Endodermal cell (in vitro differentiated cells): ENCODE measurements around the gene MBTPS1. TPM values are rescaled to one million over a fixed set of nuclear protein-coding genes. Genes with fewer than 3 reads are reported as not detected.

Experiments
- DNase-seq: peaks from one replicate; pipeline ENCODE4 v3.0.0-alpha.2; 2017
- H3K27ac ChIP-seq: 2 replicates; pipeline ENCODE4 v1.5.1; 2013; ENCODE audit warnings: mild to moderate bottlenecking, low read depth, low read length, moderate library complexity
- H3K27me3 ChIP-seq: 2 replicates; pipeline ENCODE4 v1.6.1; 2013; ENCODE audit warnings: mild to moderate bottlenecking, low read length, moderate library complexity; ENCODE audit not compliant: insufficient read depth, control insufficient read depth, poor library complexity, severe bottlenecking
- H3K36me3 ChIP-seq: 2 replicates; pipeline ENCODE4 v1.7.0; 2013; ENCODE audit warnings: mild to moderate bottlenecking, low read length, moderate library complexity; ENCODE audit not compliant: control insufficient read depth, insufficient read depth
- H3K4me1 ChIP-seq: one replicate; pipeline ENCODE4 v1.7.0; 2013; ENCODE audit warnings: low read length; ENCODE audit not compliant: control insufficient read depth, insufficient read depth
- H3K4me3 ChIP-seq: 2 replicates; pipeline ENCODE4 v1.5.1; 2013; ENCODE audit warnings: mild to moderate bottlenecking, low read length, moderate library complexity
- H3K9ac ChIP-seq: 2 replicates; pipeline ENCODE4 v1.6.1; 2013; ENCODE audit warnings: mild to moderate bottlenecking, low read length, moderate library complexity; ENCODE audit not compliant: poor library complexity, severe bottlenecking; ENCODE audit errors: extremely low read depth
- H3K9me3 ChIP-seq: 2 replicates; pipeline ENCODE4 v1.6.1; 2013; ENCODE audit warnings: mild to moderate bottlenecking, low read length, moderate library complexity; ENCODE audit not compliant: control insufficient read depth
- H3K27ac Mint-ChIP-seq: 2 replicates; pipeline ENCODE4 v1.8.0; 2020; ENCODE audit warnings: mixed read lengths
- H3K27me3 Mint-ChIP-seq: 2 replicates; pipeline ENCODE4 v1.8.0; 2021; ENCODE audit warnings: mild to moderate bottlenecking, mixed read lengths; ENCODE audit not compliant: insufficient read depth
- H3K36me3 Mint-ChIP-seq: 2 replicates; pipeline ENCODE4 v1.8.0; 2020; ENCODE audit warnings: low read depth, mixed read lengths
- H3K4me1 Mint-ChIP-seq: 2 replicates; pipeline ENCODE4 v1.8.0; 2020; ENCODE audit warnings: mixed read lengths
- H3K4me3 Mint-ChIP-seq: 2 replicates; pipeline ENCODE4 v1.8.0; 2020; ENCODE audit warnings: mild to moderate bottlenecking, moderate library complexity, mixed read lengths
- H3K9me3 Mint-ChIP-seq: 2 replicates; pipeline ENCODE4 v1.8.0; 2020; ENCODE audit warnings: mild to moderate bottlenecking, mixed read lengths
- WGBS, 2 experiments: methylation state at CpG; one replicate each; pipeline versions ENCODE4 v1.1.5 to v1.1.7; 2013; ENCODE audit warnings: missing lambda C conversion rate in 2 of 2, mixed read lengths in 1 of 2; ENCODE audit not compliant: insufficient coverage in 1 of 2, insufficient read length in 1 of 2; 5-methylcytosine and 5-hydroxymethylcytosine counted together
- total RNA-seq, 2 donors: library from RNA; stranded (reverse); fragmentation: NEBNext Ultra II Directional in 1 of 2; extraction: Animal tissue kit (Norgen Biotek cat#: 25700) in 1 of 2; gene quantifications; 2 replicates in 1 of 2; 3 replicates in 1 of 2; pipeline ENCODE4 v1.2.1, GENCODE V29; 2021
- TF ChIP-seq, protein P1 (sequence below): fragments of 200-600 bp; sonication (generic); conservative IDR thresholded peaks from 2 replicates; pipeline ENCODE4 v1.5.0; 2021; ENCODE audit warnings: antibody characterized with exemption, mild to moderate bottlenecking

MBTPS1 gene
- total RNA-seq, 2 donors from 2014 or later: 59.7 to 62.9 TPM

DNA sequence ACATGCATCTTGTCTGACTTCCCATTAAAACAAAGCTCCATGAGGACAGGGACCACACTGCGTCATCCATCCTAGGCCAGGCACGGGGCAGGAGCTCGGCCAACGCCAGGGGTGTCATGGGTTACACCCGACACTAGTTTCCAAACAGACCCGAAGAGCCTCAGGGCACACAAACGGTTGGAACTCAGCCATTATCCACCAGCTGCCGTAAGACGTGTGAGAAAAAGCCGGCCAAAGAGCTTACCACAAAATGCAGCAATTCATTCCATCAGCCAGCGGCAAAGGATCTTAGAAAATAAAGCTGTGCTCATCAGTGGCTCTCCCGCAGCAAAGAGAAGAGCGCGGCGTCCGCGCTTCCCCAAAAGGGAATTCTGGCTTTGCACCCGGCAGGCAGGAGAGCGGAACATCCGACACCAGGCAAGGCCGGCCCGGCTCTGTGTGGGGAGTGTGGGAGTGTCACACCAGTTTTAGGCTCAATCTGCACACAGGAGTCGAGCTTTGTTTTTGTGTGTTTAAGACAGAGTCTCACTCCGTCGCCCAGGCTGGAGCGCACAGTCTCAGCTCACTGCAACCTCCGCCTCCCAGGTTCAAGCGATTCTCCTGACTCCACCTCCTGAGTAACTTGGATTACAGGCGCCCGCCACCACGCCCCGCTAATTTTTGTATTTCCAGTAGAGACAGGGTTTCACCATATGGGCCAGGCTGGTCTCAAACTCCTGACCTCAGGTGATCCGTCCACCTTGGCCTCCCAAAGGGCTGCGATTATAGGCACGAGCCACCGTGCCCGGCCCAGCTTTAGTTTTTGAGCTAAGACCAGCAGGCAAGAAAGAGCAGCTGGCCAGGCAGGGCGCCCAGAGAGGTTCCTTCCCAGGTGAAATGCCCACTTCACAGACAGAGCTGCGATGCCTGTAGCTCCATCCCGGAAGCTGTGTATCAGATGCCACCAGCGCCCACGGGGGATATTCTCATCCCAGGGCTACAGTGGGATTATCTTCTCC, 75.6 kb downstream of the MBTPS1 start:
- Mint-ChIP-seq H3K36me3 (no peaks in the 10 kb centered on the region), H3K9me3 (peaks cover 3% of the 10 kb centered on the region), H3K4me1 (peaks cover 27% of the 10 kb centered on the region), H3K27me3 (peaks cover 60% of the 10 kb centered on the region), H3K4me3 (no peak overlapping the region), H3K27ac (no peak overlapping the region)
- no peak for DNase-seq
- Histone ChIP-seq H3K4me1 (peaks cover 14% of the 10 kb centered on the region), H3K9me3 (no peaks in the 10 kb centered on the region), H3K27me3 (peaks cover 50% of the 10 kb centered on the region), H3K36me3 (no peaks in the 10 kb centered on the region), H3K4me3 (no peak overlapping the region), H3K9ac (no peak overlapping the region), H3K27ac (no peak overlapping the region)
- TF ChIP-seq, protein P1, sequence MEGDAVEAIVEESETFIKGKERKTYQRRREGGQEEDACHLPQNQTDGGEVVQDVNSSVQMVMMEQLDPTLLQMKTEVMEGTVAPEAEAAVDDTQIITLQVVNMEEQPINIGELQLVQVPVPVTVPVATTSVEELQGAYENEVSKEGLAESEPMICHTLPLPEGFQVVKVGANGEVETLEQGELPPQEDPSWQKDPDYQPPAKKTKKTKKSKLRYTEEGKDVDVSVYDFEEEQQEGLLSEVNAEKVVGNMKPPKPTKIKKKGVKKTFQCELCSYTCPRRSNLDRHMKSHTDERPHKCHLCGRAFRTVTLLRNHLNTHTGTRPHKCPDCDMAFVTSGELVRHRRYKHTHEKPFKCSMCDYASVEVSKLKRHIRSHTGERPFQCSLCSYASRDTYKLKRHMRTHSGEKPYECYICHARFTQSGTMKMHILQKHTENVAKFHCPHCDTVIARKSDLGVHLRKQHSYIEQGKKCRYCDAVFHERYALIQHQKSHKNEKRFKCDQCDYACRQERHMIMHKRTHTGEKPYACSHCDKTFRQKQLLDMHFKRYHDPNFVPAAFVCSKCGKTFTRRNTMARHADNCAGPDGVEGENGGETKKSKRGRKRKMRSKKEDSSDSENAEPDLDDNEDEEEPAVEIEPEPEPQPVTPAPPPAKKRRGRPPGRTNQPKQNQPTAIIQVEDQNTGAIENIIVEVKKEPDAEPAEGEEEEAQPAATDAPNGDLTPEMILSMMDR: no peak
- WGBS, 2 experiments: 90 to 93% methylated on average over 34 to 42 of the region's 42 CpGs

DNA sequence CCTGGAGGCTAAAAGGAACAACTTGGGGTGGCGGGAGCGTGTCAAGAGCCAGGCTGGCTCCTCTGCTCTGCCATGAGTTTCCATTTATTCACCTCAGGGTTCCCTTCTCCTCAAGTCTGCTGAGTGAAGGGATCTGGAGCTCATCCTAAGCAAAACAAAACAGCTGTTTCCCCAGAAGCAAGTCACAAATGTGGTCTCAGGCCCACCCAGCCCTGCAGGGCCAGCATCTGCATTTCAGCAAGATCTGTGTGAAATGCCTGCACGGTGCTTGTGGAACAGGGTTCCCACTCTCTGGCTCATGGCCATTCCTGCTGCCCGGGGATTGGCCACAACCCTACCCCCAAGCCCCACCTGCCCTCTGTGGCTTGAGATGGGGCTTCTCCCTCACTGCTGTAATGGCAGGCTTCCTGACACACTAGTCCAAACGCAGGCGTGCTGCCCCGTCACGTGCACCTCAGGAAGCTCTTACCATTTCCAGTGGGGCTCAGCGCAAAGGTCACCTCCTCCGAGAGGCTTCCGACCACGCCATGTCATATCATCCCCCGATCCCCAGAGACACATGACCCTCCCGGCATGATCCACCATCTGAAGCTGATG, 76.4 kb downstream of the MBTPS1 start:
- no peaks in the 10 kb centered on the region for H3K36me3 Mint-ChIP-seq
- H3K27ac Mint-ChIP-seq: no peak overlapping the region
- H3K4me3 Mint-ChIP-seq: no peak overlapping the region
- Histone ChIP-seq H3K9ac (no peak overlapping the region), H3K36me3 (no peaks in the 10 kb centered on the region), H3K4me3 (no peak overlapping the region), H3K27me3 (peaks cover 50% of the 10 kb centered on the region), H3K9me3 (peaks cover 5% of the 10 kb centered on the region), H3K27ac (no peak overlapping the region), H3K4me1 (peaks cover 14% of the 10 kb centered on the region)
- peaks cover 27% of the 10 kb centered on the region for H3K4me1 Mint-ChIP-seq
- DNase-seq: no peak
- H3K9me3 Mint-ChIP-seq: peaks cover 10% of the 10 kb centered on the region
- 93 to 96% methylated on average over 13 to 14 of the region's 14 CpGs for WGBS, 2 experiments
- TF ChIP-seq, protein P1: no peak
- H3K27me3 Mint-ChIP-seq: peaks cover 66% of the 10 kb centered on the region

DNA sequence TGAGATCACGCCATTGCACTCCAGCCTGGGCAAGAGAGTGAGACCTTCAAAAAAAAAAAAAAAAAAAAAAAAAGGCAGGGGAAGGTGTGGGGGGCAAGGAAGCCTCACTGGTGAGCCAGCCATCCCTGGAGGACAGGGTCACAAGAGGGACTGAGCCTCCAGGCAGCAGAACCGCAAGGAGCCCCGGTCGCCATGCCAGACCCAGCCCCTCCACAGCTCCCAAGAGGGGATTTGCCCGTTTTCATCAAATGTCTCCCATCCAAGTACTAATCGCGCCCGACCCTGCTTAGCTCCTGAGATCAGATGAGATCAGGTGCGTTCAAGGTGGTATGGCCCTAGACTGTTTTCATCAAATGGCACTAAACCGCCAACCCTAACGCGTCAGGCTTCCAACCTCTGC, 77.0 kb downstream of the MBTPS1 start:
- TF ChIP-seq, protein P1: no peak
- H3K27me3 Mint-ChIP-seq: peaks cover 67% of the 10 kb centered on the region
- Histone ChIP-seq H3K4me3 (no peak overlapping the region), H3K9ac (no peak overlapping the region), H3K27me3 (peaks cover 50% of the 10 kb centered on the region), H3K9me3 (peaks cover 5% of the 10 kb centered on the region), H3K27ac (no peak overlapping the region), H3K4me1 (peaks cover 14% of the 10 kb centered on the region), H3K36me3 (no peaks in the 10 kb centered on the region)
- peaks cover 11% of the 10 kb centered on the region for H3K9me3 Mint-ChIP-seq
- no peak for DNase-seq
- 90 to 92% methylated on average over 11 to 12 of the region's 12 CpGs for WGBS, 2 experiments
- peaks cover 23% of the 10 kb centered on the region for H3K4me1 Mint-ChIP-seq
- H3K4me3 Mint-ChIP-seq: no peak overlapping the region
- no peaks in the 10 kb centered on the region for H3K36me3 Mint-ChIP-seq
- H3K27ac Mint-ChIP-seq: no peak overlapping the region
